Inflammatory macrophage treated with lipopolysaccharide for 4 hours (primary cell): Measurements from ENCODE around the gene FRMPD1.
"Not testable (repeated sequence)": the region's sequence is repeated elsewhere in the genome, so short reads cannot be mapped to it uniquely, and the experiment has no call there.

Experiments
- DNase-seq: peaks from one replicate; pipeline ENCODE4 v3.0.0-alpha.2; 2020

FRMPD1 gene

GRCh38 chr9:37650873-37651768 lies at the start of gene FRMPD1:
Gene FRMPD1, plus strand, starts transcription at chr9:37650954. Its CDS starts 41,688 bp downstream, at chr9:37692642.
- DNase-seq, result peak; percentile 48

- DNase-seq, result not testable (repeated sequence)
Measured at GRCh38 chr9:37602061-37602460, 48.7 kb upstream of the FRMPD1 start.

- no peak for DNase-seq
Measured at GRCh38 chr9:37602817-37603216, 47.9 kb upstream of the FRMPD1 start.

- DNase-seq, result no peak
Measured at GRCh38 chr9:37604296-37604695, 46.5 kb upstream of the FRMPD1 start.

- no peak for DNase-seq
Measured at GRCh38 chr9:37608250-37608649, 42.5 kb upstream of the FRMPD1 start.

- DNase-seq, result no peak
Measured at GRCh38 chr9:37609735-37610397, 40.9 kb upstream of the FRMPD1 start.

- DNase-seq, result no peak
Measured at GRCh38 chr9:37611014-37611413, 39.7 kb upstream of the FRMPD1 start.

GRCh38 chr9:37611961-37612360 lies 38.8 kb upstream of the FRMPD1 start:
- no peak for DNase-seq

- DNase-seq, result no peak
Measured at GRCh38 chr9:37617161-37617560, 33.6 kb upstream of the FRMPD1 start.

- DNase-seq, result no peak
Measured at GRCh38 chr9:37617832-37618231, 32.9 kb upstream of the FRMPD1 start.

- DNase-seq, result no peak
Measured at GRCh38 chr9:37618817-37619216, 31.9 kb upstream of the FRMPD1 start.

- no peak for DNase-seq
Measured at GRCh38 chr9:37619806-37620205, 30.9 kb upstream of the FRMPD1 start.

- DNase-seq, result no peak
Measured at GRCh38 chr9:37620396-37620795, 30.4 kb upstream of the FRMPD1 start.

GRCh38 chr9:37621273-37622121 lies 29.3 kb upstream of the FRMPD1 start:
- DNase-seq, result no peak

GRCh38 chr9:37622462-37622861 lies 28.3 kb upstream of the FRMPD1 start:
- no peak for DNase-seq

GRCh38 chr9:37623267-37623666 lies 27.5 kb upstream of the FRMPD1 start:
- no peak for DNase-seq

- no peak for DNase-seq
Measured at GRCh38 chr9:37624073-37624472, 26.7 kb upstream of the FRMPD1 start.

GRCh38 chr9:37625036-37625757 lies 25.6 kb upstream of the FRMPD1 start:
- no peak for DNase-seq

- DNase-seq, result no peak
Measured at GRCh38 chr9:37625758-37626147, 25.0 kb upstream of the FRMPD1 start.

- no peak for DNase-seq
Measured at GRCh38 chr9:37626708-37627292, 24.0 kb upstream of the FRMPD1 start.

GRCh38 chr9:37632479-37632878 lies 18.3 kb upstream of the FRMPD1 start:
- no peak for DNase-seq

- DNase-seq, result no peak
Measured at GRCh38 chr9:37635808-37636207, 14.9 kb upstream of the FRMPD1 start.
